Activated CD8-positive, alpha-beta T cell treated with anti-CD3 and anti-CD28 coated beads for 36 hours (primary cell): ENCODE measurements around the gene DAB2IP. TPM values are rescaled to one million over a fixed set of nuclear protein-coding genes. Genes with fewer than 3 reads are reported as not detected.

Source experiments
- ATAC-seq: fragments of 200-7000 bp; cut with Tn5 transposase; one replicate; pipeline ENCODE4 v1.10.0; 2021; ENCODE audit warnings: mild to moderate bottlenecking, moderate library complexity
- CTCF ChIA-PET: fragments of 350-600 bp; sonication (Branson Sonifier 250); formaldehyde crosslinking; loops from one replicate; lab custom pipeline; 2021; ENCODE audit warnings: antibody characterized with exemption; lab: Charles Lee
- POLR2A ChIA-PET: fragments of 350-600 bp; sonication (Branson Sonifier 250); formaldehyde crosslinking; loops from one replicate; lab custom pipeline; 2021; ENCODE audit warnings: antibody characterized with exemption; lab: Charles Lee
- DNase-seq: peaks from one replicate; pipeline ENCODE4 v3.0.0-alpha.2; 2020
- H3K27ac Mint-ChIP-seq: one replicate; pipeline ENCODE4 v1.8.0; 2021; ENCODE audit warnings: mild to moderate bottlenecking, mixed read lengths
- H3K27me3 Mint-ChIP-seq: one replicate; pipeline ENCODE4 v1.8.0; 2021; ENCODE audit warnings: mixed read lengths
- H3K36me3 Mint-ChIP-seq: one replicate; pipeline ENCODE4 v1.8.0; 2021; ENCODE audit warnings: low read depth, mixed read lengths
- H3K4me1 Mint-ChIP-seq: one replicate; pipeline ENCODE4 v1.8.0; 2021; ENCODE audit warnings: low read depth, mixed read lengths
- H3K4me3 Mint-ChIP-seq: one replicate; pipeline ENCODE4 v1.8.0; 2021; ENCODE audit warnings: mild to moderate bottlenecking, moderate library complexity, mixed read lengths
- H3K9me3 Mint-ChIP-seq: one replicate; pipeline ENCODE4 v1.8.0; 2021; ENCODE audit warnings: mixed read lengths
- intact Hi-C: fragments of 100-400 bp; cut with micrococcal nuclease; formaldehyde crosslinking; loops from one replicate; pipeline ENCODE4 v1.10.0; 2022
- total RNA-seq, 2 experiments: library from RNA; stranded (reverse); gene quantifications; one replicate each; pipeline ENCODE4 v1.2.3, GENCODE V29; 2021
- TF ChIP-seq, protein P1 (sequence below): fragments of 200-600 bp; IDR thresholded peaks from one replicate; pipeline ENCODE4 v1.8.0; 2022; ENCODE audit warnings: antibody characterized with exemption, mild to moderate bottlenecking

DAB2IP gene
- total RNA-seq, 2 experiments from 2014 or later, result 0.54 to 1.5 TPM

DNA sequence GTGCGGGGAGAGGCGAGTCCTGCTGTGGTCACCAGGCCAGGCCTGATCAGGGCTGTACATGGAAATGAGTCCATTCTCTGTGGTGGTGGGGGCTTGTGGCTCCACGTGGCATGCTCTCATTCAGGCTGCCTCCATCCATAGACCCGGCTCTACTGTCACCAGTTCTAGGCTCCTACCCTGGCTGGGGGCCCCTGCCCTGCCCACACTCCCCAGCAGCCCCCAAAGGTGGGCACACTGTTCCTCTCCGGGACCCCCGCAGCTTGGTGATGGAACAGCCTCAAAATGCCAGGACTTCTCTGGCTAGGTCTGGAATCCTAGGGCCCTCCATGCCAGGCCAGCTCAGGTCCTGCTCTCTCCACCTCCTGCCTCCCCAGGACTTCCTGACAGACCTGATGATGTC is 111.7 kb downstream of the DAB2IP start:
- Mint-ChIP-seq H3K27me3 (no peaks in the 10 kb centered on the region), H3K4me1 (no peaks in the 10 kb centered on the region), H3K9me3 (no peaks in the 10 kb centered on the region), H3K4me3 (no peak overlapping the region), H3K27ac (no peak overlapping the region), H3K36me3 (no peaks in the 10 kb centered on the region)
- intact Hi-C loops, result no loop called here
- DNase-seq (no peak), ATAC-seq (no peak)
- POLR2A ChIA-PET, result no interaction called here
- CTCF ChIA-PET, result no interaction called here
- TF ChIP-seq, protein P1, sequence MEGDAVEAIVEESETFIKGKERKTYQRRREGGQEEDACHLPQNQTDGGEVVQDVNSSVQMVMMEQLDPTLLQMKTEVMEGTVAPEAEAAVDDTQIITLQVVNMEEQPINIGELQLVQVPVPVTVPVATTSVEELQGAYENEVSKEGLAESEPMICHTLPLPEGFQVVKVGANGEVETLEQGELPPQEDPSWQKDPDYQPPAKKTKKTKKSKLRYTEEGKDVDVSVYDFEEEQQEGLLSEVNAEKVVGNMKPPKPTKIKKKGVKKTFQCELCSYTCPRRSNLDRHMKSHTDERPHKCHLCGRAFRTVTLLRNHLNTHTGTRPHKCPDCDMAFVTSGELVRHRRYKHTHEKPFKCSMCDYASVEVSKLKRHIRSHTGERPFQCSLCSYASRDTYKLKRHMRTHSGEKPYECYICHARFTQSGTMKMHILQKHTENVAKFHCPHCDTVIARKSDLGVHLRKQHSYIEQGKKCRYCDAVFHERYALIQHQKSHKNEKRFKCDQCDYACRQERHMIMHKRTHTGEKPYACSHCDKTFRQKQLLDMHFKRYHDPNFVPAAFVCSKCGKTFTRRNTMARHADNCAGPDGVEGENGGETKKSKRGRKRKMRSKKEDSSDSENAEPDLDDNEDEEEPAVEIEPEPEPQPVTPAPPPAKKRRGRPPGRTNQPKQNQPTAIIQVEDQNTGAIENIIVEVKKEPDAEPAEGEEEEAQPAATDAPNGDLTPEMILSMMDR, result no peak

DNA sequence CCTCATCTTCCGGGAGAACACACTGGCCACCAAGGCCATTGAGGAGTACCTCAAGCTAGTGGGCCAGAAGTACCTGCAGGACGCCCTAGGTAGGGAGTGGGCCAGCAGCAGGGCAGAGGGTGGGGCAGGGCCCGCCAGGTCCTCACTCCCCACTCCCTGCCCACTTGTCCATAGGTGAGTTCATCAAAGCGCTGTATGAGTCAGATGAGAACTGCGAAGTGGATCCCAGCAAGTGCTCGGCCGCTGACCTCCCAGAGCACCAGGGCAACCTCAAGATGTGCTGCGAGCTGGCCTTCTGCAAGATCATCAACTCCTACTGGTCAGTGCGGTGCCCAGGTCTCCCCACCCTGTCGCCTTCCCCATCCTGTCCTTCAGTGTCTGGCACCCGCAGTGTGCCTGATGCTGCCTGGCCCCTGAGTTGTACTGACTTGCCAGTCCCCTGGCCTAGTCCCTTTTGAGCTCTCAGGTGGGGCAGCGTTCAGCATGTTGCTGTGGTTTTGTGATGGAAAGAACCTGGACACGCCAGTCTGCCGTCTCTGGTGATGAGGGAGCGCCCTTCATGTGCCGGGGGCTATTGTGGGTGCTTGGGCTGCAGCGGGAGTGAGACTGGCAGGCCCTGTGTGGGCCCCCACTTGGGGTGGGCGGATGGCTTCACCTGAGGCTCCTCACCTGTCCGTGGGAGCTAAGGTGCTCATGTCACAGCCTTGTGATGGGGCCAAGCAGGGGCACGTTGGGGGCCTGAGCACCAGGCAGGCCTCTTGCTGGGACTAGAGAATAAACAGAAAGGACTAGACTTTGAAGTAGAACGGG is 112.3 kb downstream of the DAB2IP start:
- Mint-ChIP-seq H3K36me3 (no peaks in the 10 kb centered on the region), H3K4me1 (no peaks in the 10 kb centered on the region), H3K9me3 (no peaks in the 10 kb centered on the region), H3K4me3 (no peak overlapping the region), H3K27me3 (no peaks in the 10 kb centered on the region), H3K27ac (no peak overlapping the region)
- intact Hi-C loops, result no loop called here
- TF ChIP-seq, protein P1, result no peak
- ATAC-seq, result no peak
- no peak for DNase-seq
- POLR2A ChIA-PET, result no interaction called here
- CTCF ChIA-PET, result no interaction called here

DNA sequence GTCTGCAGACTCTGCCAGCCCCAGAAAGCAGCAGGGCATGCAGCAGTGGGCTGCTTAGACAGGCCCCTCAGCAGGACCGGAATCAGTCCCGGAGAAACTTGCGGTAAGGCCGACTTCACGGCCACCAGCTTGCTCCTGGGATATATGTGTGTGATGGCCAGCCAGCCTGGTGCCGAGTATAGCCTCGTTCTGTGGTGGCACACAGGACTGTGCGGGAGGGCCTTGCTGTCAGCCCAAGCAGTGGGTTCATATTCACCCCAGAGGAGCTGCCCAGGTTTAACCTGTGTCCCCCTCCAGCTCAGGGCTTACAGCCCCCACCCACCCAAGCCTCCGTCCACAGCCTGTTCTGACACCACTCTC is 112.9 kb downstream of the DAB2IP start:
- TF ChIP-seq, protein P1, result no peak
- ChIA-PET POLR2A (no interaction called here), CTCF (no interaction called here)
- Mint-ChIP-seq H3K27ac (no peak overlapping the region), H3K27me3 (no peaks in the 10 kb centered on the region), H3K36me3 (no peaks in the 10 kb centered on the region), H3K4me3 (no peak overlapping the region), H3K4me1 (no peaks in the 10 kb centered on the region), H3K9me3 (no peaks in the 10 kb centered on the region)
- DNase-seq, result no peak
- intact Hi-C loops, result no loop called here
- no peak for ATAC-seq

DNA sequence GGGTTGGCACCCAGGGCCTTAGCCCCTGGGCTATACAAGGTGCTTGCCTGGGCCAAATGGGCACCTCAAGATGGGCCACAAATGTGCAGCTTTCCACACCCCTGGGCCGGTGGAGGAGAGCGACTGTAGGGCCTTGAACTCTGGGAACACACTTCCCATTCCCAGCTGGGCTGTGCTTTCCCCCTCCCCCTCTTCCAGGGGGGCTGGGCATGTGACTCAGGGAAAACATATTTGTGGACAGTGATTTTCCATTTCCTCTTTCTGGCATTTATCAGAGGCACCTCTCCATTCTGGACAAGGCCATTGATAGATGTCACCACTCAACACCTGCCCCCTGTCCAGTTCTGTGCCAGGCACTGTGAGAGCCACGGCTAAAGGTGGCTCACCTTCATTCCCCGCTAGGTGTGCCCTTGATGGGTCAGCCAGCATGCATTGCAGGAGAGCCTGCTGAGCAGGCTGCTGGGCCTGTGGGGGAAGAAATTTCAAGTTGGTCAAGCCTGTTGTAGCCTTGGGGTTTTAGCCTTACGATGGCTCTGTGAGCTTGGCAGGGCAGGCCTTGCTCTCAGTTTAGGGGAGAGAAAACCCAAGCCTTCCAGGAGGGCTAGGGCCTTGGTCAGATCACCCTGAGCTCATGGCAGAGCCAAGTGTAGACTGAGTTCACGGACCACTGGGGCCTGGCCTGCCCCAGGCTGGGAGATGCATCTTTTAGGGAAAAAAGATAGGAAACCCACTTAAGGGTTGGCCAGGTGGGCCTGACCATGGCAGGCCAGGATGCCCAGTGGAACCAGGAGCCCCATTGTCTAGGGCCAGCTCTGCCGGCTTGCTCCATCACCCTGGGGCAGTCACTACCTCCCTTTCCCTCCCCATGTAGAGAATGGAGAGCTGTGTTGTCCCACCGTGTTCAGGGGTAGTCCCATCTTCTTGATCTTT is 113.9 kb downstream of the DAB2IP start:
- H3K4me1 Mint-ChIP-seq, result no peaks in the 10 kb centered on the region
- H3K27me3 Mint-ChIP-seq, result no peaks in the 10 kb centered on the region
- no peaks in the 10 kb centered on the region for H3K9me3 Mint-ChIP-seq
- POLR2A ChIA-PET, result no interaction called here
- no peak overlapping the region for H3K4me3 Mint-ChIP-seq
- ATAC-seq, result no peak
- no peak overlapping the region for H3K27ac Mint-ChIP-seq
- TF ChIP-seq, protein P1, result no peak
- no peak for DNase-seq
- H3K36me3 Mint-ChIP-seq, result no peaks in the 10 kb centered on the region
- intact Hi-C loops, result no loop called here
- CTCF ChIA-PET, result no interaction called here
